WTC11 (cell line): ENCODE measurements around the gene FXN. TPM values are rescaled to one million over a fixed set of nuclear protein-coding genes. Genes with fewer than 3 reads are reported as not detected.

ENCODE experiments used
- ATAC-seq: fragments of 200-7000 bp; cut with Tn5 transposase; 2 replicates; pipeline ENCODE4 v1.10.0; 2021; ENCODE audit warnings: mild to moderate bottlenecking, moderate library complexity
- CTCF ChIA-PET: fragments of 300-600 bp; sonication (Branson Sonifier 250); formaldehyde crosslinking; loops from one replicate; lab custom pipeline; 2021; ENCODE audit warnings: antibody characterized with exemption; lab: Charles Lee
- POLR2A ChIA-PET: fragments of 350-600 bp; sonication (Branson Sonifier 250); formaldehyde crosslinking; loops from one replicate; lab custom pipeline; 2021; ENCODE audit warnings: antibody characterized with exemption; lab: Charles Lee
- DNase-seq: peaks from one replicate; pipeline ENCODE4 v3.0.0; 2021; ENCODE audit warnings: low spot score
- H3K27ac Mint-ChIP-seq: 2 replicates; pipeline ENCODE4 v1.8.0; 2021; ENCODE audit warnings: mixed read lengths
- H3K27me3 Mint-ChIP-seq: 2 replicates; pipeline ENCODE4 v1.8.0; 2021; ENCODE audit warnings: low read depth, mild to moderate bottlenecking, moderate library complexity, mixed read lengths
- H3K36me3 Mint-ChIP-seq: 2 replicates; pipeline ENCODE4 v1.8.0; 2021; ENCODE audit warnings: mixed read lengths
- H3K4me1 Mint-ChIP-seq: 2 replicates; pipeline ENCODE4 v1.8.0; 2022; ENCODE audit warnings: mixed read lengths
- H3K4me3 Mint-ChIP-seq: 2 replicates; pipeline ENCODE4 v1.8.0; 2021; ENCODE audit warnings: mild to moderate bottlenecking, moderate library complexity, mixed read lengths
- H3K9me3 Mint-ChIP-seq: 2 replicates; pipeline ENCODE4 v1.8.0; 2021; ENCODE audit warnings: mixed read lengths
- AFF4 ChIP-seq: sonication (generic); formaldehyde crosslinking; IDR thresholded peaks from 2 replicates; pipeline ENCODE4 v1.8.1; 2023; ENCODE audit warnings: mild to moderate bottlenecking, missing genetic modification reagents, borderline replicate concordance
- ATF2 ChIP-seq: sonication (generic); formaldehyde crosslinking; IDR thresholded peaks from 2 replicates; pipeline ENCODE4 v1.8.1; 2022; ENCODE audit warnings: low read depth, missing genetic modification reagents, borderline replicate concordance
- CREB1 ChIP-seq: sonication (generic); formaldehyde crosslinking; IDR thresholded peaks from 2 replicates; pipeline ENCODE4 v1.8.0; 2023; ENCODE audit warnings: mild to moderate bottlenecking, missing genetic modification reagents
- E2F4 ChIP-seq: sonication (generic); formaldehyde crosslinking; IDR thresholded peaks from 2 replicates; pipeline ENCODE4 v1.8.1; 2022; ENCODE audit warnings: low read depth, mild to moderate bottlenecking, moderate library complexity, missing genetic modification reagents, borderline replicate concordance
- E2F5 ChIP-seq: sonication (generic); formaldehyde crosslinking; IDR thresholded peaks from 2 replicates; pipeline ENCODE4 v1.8.1; 2022; ENCODE audit warnings: mild to moderate bottlenecking, moderate library complexity, missing genetic modification reagents
- ERG ChIP-seq: fragments of 250-450 bp; sonication (Bioruptor Pico); IDR thresholded peaks from 2 replicates; pipeline ENCODE4 v1.8.0; 2021; ENCODE audit warnings: mild to moderate bottlenecking
- GRHL2 ChIP-seq: fragments of 250-450 bp; sonication (Bioruptor Pico); IDR thresholded peaks from 2 replicates; pipeline ENCODE4 v1.8.0; 2022; ENCODE audit warnings: mild to moderate bottlenecking, moderate library complexity; ENCODE audit not compliant: insufficient replicate concordance, severe bottlenecking
- HMGA2 ChIP-seq: fragments of 250-450 bp; sonication (Bioruptor Pico); IDR thresholded peaks from 2 replicates; pipeline ENCODE4 v1.4.0; 2021; ENCODE audit warnings: mild to moderate bottlenecking, moderate library complexity
- IRF1 ChIP-seq: sonication (generic); formaldehyde crosslinking; IDR thresholded peaks from 2 replicates; pipeline ENCODE4 v1.8.0; 2023; ENCODE audit warnings: missing genetic modification reagents
- JUN ChIP-seq: sonication (generic); formaldehyde crosslinking; IDR thresholded peaks from 2 replicates; pipeline ENCODE4 v1.8.0; 2023; ENCODE audit warnings: mild to moderate bottlenecking, missing genetic modification reagents
- MYBL2 ChIP-seq: sonication (generic); formaldehyde crosslinking; IDR thresholded peaks from 2 replicates; pipeline ENCODE4 v1.8.1; 2023; ENCODE audit warnings: mild to moderate bottlenecking, moderate library complexity, missing genetic modification reagents
- NFE2L1 ChIP-seq: sonication (generic); formaldehyde crosslinking; IDR thresholded peaks from 2 replicates; pipeline ENCODE4 v1.8.1; 2023; ENCODE audit warnings: missing genetic modification reagents
- NR1H2 ChIP-seq: sonication (generic); formaldehyde crosslinking; IDR thresholded peaks from 2 replicates; pipeline ENCODE4 v1.9.0; 2021; ENCODE audit warnings: mild to moderate bottlenecking, moderate library complexity, missing genetic modification reagents
- SMAD3 ChIP-seq: sonication (generic); formaldehyde crosslinking; IDR thresholded peaks from 2 replicates; pipeline ENCODE4 v1.8.0; 2022; ENCODE audit warnings: missing genetic modification reagents, mild to moderate bottlenecking, borderline replicate concordance
- ZNF121 ChIP-seq: sonication (generic); formaldehyde crosslinking; IDR thresholded peaks from 2 replicates; pipeline ENCODE4 v1.8.0; 2023; ENCODE audit warnings: missing genetic modification reagents
- ZNF281 ChIP-seq: sonication (generic); formaldehyde crosslinking; IDR thresholded peaks from 2 replicates; pipeline ENCODE4 v1.8.0; 2023; ENCODE audit warnings: mild to moderate bottlenecking, missing genetic modification reagents
- ZNF425 ChIP-seq: fragments of 250-450 bp; sonication (Bioruptor Pico); conservative IDR thresholded peaks from 2 replicates; pipeline ENCODE4 v1.9.0; 2021; ENCODE audit warnings: mild to moderate bottlenecking
- ZNF671 ChIP-seq: fragments of 250-450 bp; sonication (Bioruptor Pico); IDR thresholded peaks from 2 replicates; pipeline ENCODE4 v1.8.0; 2021; ENCODE audit warnings: mild to moderate bottlenecking
- ZSCAN18 ChIP-seq: fragments of 250-450 bp; sonication (Bioruptor Pico); IDR thresholded peaks from 2 replicates; pipeline ENCODE4 v2.1.2; 2022; ENCODE audit warnings: mild to moderate bottlenecking, moderate library complexity
- total RNA-seq: library from RNA; stranded (reverse); gene quantifications from 3 replicates; pipeline ENCODE4 v1.2.3, GENCODE V29; 2021

The FXN gene
- total RNA-seq, 1 experiment from 2014 or later = 30.6 TPM

GRCh38 chr9:69134412-69134811 is 98.9 kb downstream of the FXN start (continued):
- TF ChIP-seq ZNF281 (CRISPR knock-in tag) (no peak), GRHL2 (no peak), ZSCAN18 (no peak), ZNF425 (CRISPR knock-in tag) (no peak)

- ATAC-seq = no peak
- Mint-ChIP-seq H3K9me3 (no peaks in the 10 kb centered on the region), H3K4me3 (no peak overlapping the region), H3K36me3 (peaks cover 19% of the 10 kb centered on the region), H3K27ac (no peak overlapping the region), H3K27me3 (no peaks in the 10 kb centered on the region), H3K4me1 (peaks cover 42% of the 10 kb centered on the region)
- DNase-seq = no peak
- CTCF ChIA-PET = interaction anchor here (1.6 kb wide), 1 partner anchor 46 kb away, joined by 4 read pairs; no protein-coding TSS in a partner anchor
- POLR2A ChIA-PET = no interaction called here
- TF ChIP-seq ATF2 (no peak), E2F5 (CRISPR knock-in tag) (no peak), JUN (no peak), AFF4 (CRISPR knock-in tag) (no peak), HMGA2 (no peak), NFE2L1 (no peak), MYBL2 (CRISPR knock-in tag) (no peak), ZNF121 (CRISPR knock-in tag) (no peak), SMAD3 (CRISPR knock-in tag) (no peak), CREB1 (CRISPR knock-in tag) (no peak), ZNF671 (CRISPR knock-in tag) (no peak), E2F4 (no peak), IRF1 (CRISPR knock-in tag) (no peak), NR1H2 (CRISPR knock-in tag) (no peak), ERG (CRISPR knock-in tag) (no peak)
Observed at GRCh38 chr9:69136185-69136584, 100.6 kb downstream of the FXN start.
